Ramos (cell line): ENCODE measurements around the gene C2orf92.
"Not testable (repeated sequence)": the region's sequence is repeated elsewhere in the genome, so short reads cannot be mapped to it uniquely, and the experiment has no call there.

Experiments
- in situ Hi-C: fragments of 300-500 bp; cut with MboI; formaldehyde crosslinking; loops from one replicate; pipeline ENCODE4 v1.14.3; 2022; ENCODE audit warnings: low sequenced_read_pairs; ENCODE audit not compliant: unreplicated experiment

Gene C2orf92

GRCh38 chr2:97708608-97709007 lies 39.1 kb downstream of the C2orf92 start:
- in situ Hi-C loops = loop anchor here (10.0 kb wide), 1 partner anchor 676 kb away; no protein-coding TSS in a partner anchor

GRCh38 chr2:97711394-97711711 lies 41.8 kb downstream of the C2orf92 start:
- in situ Hi-C loops = no loop called here

GRCh38 chr2:97712175-97712574 lies 42.7 kb downstream of the C2orf92 start:
- in situ Hi-C loops = not testable (repeated sequence)

- in situ Hi-C loops = no loop called here
Measured at GRCh38 chr2:97712693-97713295, 43.3 kb downstream of the C2orf92 start.

GRCh38 chr2:97713296-97714083 lies 44.0 kb downstream of the C2orf92 start, which contains the start of gene ZAP70:
TSS of gene ZAP70 (plus strand) at chr2:97713576. CDS start at chr2:97724037, 10,461 bp downstream.
- in situ Hi-C loops = no loop called here

GRCh38 chr2:97714084-97714949 lies 44.8 kb downstream of the C2orf92 start:
- in situ Hi-C loops = no loop called here

- in situ Hi-C loops = no loop called here
Measured at GRCh38 chr2:97714950-97715652, 45.6 kb downstream of the C2orf92 start.

GRCh38 chr2:97715951-97716694 lies 46.6 kb downstream of the C2orf92 start:
- in situ Hi-C loops = no loop called here

- in situ Hi-C loops = no loop called here
Measured at GRCh38 chr2:97716695-97717612, 47.4 kb downstream of the C2orf92 start.

- in situ Hi-C loops = no loop called here
Measured at GRCh38 chr2:97717613-97717995, 48.1 kb downstream of the C2orf92 start.

- in situ Hi-C loops = no loop called here
Measured at GRCh38 chr2:97718051-97718882, 48.8 kb downstream of the C2orf92 start.

- in situ Hi-C loops = no loop called here
Measured at GRCh38 chr2:97718942-97719341, 49.4 kb downstream of the C2orf92 start.

- in situ Hi-C loops = no loop called here
Measured at GRCh38 chr2:97719362-97720155, 50.0 kb downstream of the C2orf92 start.

- in situ Hi-C loops = no loop called here
Measured at GRCh38 chr2:97720746-97721145, 51.2 kb downstream of the C2orf92 start.

GRCh38 chr2:97722227-97722626 lies 52.7 kb downstream of the C2orf92 start:
- in situ Hi-C loops = no loop called here

- in situ Hi-C loops = no loop called here
Measured at GRCh38 chr2:97723156-97724072, 53.9 kb downstream of the C2orf92 start.
